HEK293 (cell line): ENCODE data around the gene FAM120B.

Source experiments
- CTCF ChIP-seq: fragments of 450-650 bp; formaldehyde crosslinking; IDR thresholded peaks from 2 replicates; pipeline ENCODE4 v1.5.1; 2016; ENCODE audit warnings: missing biosample characterization, missing genetic modification characterization
- RBAK ChIP-seq: fragments of 450-650 bp; formaldehyde crosslinking; IDR thresholded peaks from 2 replicates; pipeline ENCODE4 v1.5.1; 2016; ENCODE audit warnings: missing biosample characterization, missing genetic modification characterization
- ZBTB8A ChIP-seq: fragments of 450-650 bp; formaldehyde crosslinking; IDR thresholded peaks from 2 replicates; pipeline ENCODE4 v1.5.1; 2016; ENCODE audit warnings: missing biosample characterization, missing genetic modification characterization
- ZEB2 ChIP-seq: fragments of 450-650 bp; formaldehyde crosslinking; IDR thresholded peaks from 2 replicates; pipeline ENCODE4 v1.5.1; 2016; ENCODE audit warnings: missing biosample characterization, missing genetic modification characterization
- ZNF169 ChIP-seq: fragments of 450-650 bp; formaldehyde crosslinking; IDR thresholded peaks from 2 replicates; pipeline ENCODE4 v1.5.1; 2016; ENCODE audit warnings: missing biosample characterization, missing genetic modification characterization
- ZNF37A ChIP-seq: fragments of 450-650 bp; IDR thresholded peaks from 2 replicates; pipeline ENCODE4 v1.5.1; 2018; ENCODE audit warnings: missing biosample characterization, missing genetic modification characterization
- ZNF610 ChIP-seq: fragments of 450-650 bp; formaldehyde crosslinking; IDR thresholded peaks from 2 replicates; pipeline ENCODE4 v1.5.1; 2016; ENCODE audit warnings: missing biosample characterization, missing genetic modification characterization, borderline replicate concordance
- ZNF623 ChIP-seq: fragments of 450-650 bp; formaldehyde crosslinking; IDR thresholded peaks from 2 replicates; pipeline ENCODE4 v1.5.1; 2016; ENCODE audit warnings: missing biosample characterization, missing genetic modification characterization
- ZNF626 ChIP-seq: fragments of 450-650 bp; sonication (Bioruptor Pico); formaldehyde crosslinking; IDR thresholded peaks from 2 replicates; pipeline ENCODE4 v1.5.1; 2018; ENCODE audit warnings: missing biosample characterization, missing genetic modification characterization, inconsistent platforms
- ZNF747 ChIP-seq: fragments of 450-650 bp; formaldehyde crosslinking; IDR thresholded peaks from 2 replicates; pipeline ENCODE4 v1.5.1; 2016; ENCODE audit warnings: missing biosample characterization, missing genetic modification characterization
- ZNF837 ChIP-seq: fragments of 450-650 bp; formaldehyde crosslinking; IDR thresholded peaks from 2 replicates; pipeline ENCODE4 v1.5.1; 2016; ENCODE audit warnings: missing biosample characterization, missing genetic modification characterization

- TF ChIP-seq CTCF (tag by site-specific recombination) (no peak), ZNF169 (tag by site-specific recombination) (no peak), ZNF610 (tag by site-specific recombination) (no peak), ZNF747 (tag by site-specific recombination) (no peak), ZNF623 (tag by site-specific recombination) (no peak), RBAK (tag by site-specific recombination) (no peak), ZNF837 (no peak), ZEB2 (tag by site-specific recombination) (no peak), ZBTB8A (tag by site-specific recombination) (no peak), ZNF37A (tag by site-specific recombination) (no peak), ZNF626 (tag by site-specific recombination) (no peak)
These were observed 35.5 kb upstream of the FAM120B start for GRCh38 chr6:170270984-170271593.
